Upper lobe of left lung (tissue), 6 donors: ENCODE measurements around the gene ADK. TPM values are rescaled to one million over a fixed set of nuclear protein-coding genes. Genes with fewer than 3 reads are reported as not detected.

Source experiments
- ATAC-seq, 2 donors: fragments of 200-7000 bp; cut with Tn5 transposase; one replicate each; pipeline ENCODE4 v1.9.1; 2022; ENCODE audit warnings: mild to moderate bottlenecking in 2 of 2, moderate library complexity in 2 of 2; ENCODE audit not compliant: low FRiP score in 2 of 2
- DNase-seq, 2 donors: peaks; one replicate each; pipeline ENCODE4 v3.0.0-alpha.2; 2019 to 2020
- H3K27ac ChIP-seq, 4 donors: fragments of 200-600 bp; sonication (generic); one replicate each; pipeline ENCODE4 v1.5.1; 2016 to 2019
- H3K27me3 ChIP-seq, 4 donors: fragments of 200-600 bp; sonication (generic); one replicate each; pipeline ENCODE4 v1.5.1; 2017 to 2019
- H3K36me3 ChIP-seq, 4 donors: fragments of 200-600 bp; sonication (generic); one replicate each; pipeline ENCODE4 v1.5.1; 2016 to 2019
- H3K4me1 ChIP-seq, 4 donors: fragments of 200-600 bp; sonication (generic); one replicate each; pipeline ENCODE4 v1.5.1; 2018 to 2019
- H3K4me3 ChIP-seq, 4 donors: fragments of 200-600 bp; sonication (generic); one replicate each; pipeline ENCODE4 v1.5.1; 2017 to 2019; ENCODE audit warnings: mild to moderate bottlenecking in 2 of 4, moderate library complexity in 1 of 4
- H3K9me3 ChIP-seq, 4 donors: fragments of 200-600 bp; sonication (generic); one replicate each; pipeline ENCODE4 v1.5.1; 2018 to 2019
- EP300 ChIP-seq, 4 donors: sonication (generic); formaldehyde crosslinking; IDR thresholded peaks; one replicate each; pipeline ENCODE4 v1.5.1; 2017; ENCODE audit warnings: antibody characterized with exemption in 4 of 4, control low read depth in 2 of 4
- POLR2A ChIP-seq, 4 donors: fragments of 450-650 bp; IDR thresholded peaks; one replicate each; pipeline ENCODE4 v1.5.1; 2016 to 2017; ENCODE audit warnings: antibody characterized with exemption in 4 of 4, mild to moderate bottlenecking in 2 of 4
- POLR2AphosphoS5 ChIP-seq, 2 donors: sonication (generic); formaldehyde crosslinking; IDR thresholded peaks; one replicate each; pipeline ENCODE4 v1.5.1; 2017; ENCODE audit warnings: antibody characterized with exemption in 2 of 2
- WGBS, 2 donors: methylation state at CpG; one replicate each; pipeline ENCODE4 v1.1.5; 2017 to 2018; 5-methylcytosine and 5-hydroxymethylcytosine counted together
- total RNA-seq, 6 donors: library from RNA; depleted of rRNA in 4 of 6; stranded (reverse); fragments of >200 nt in 4 of 6; gene quantifications; one replicate each; pipeline versions ENCODE4 v1.1.0 to v1.2.1, GENCODE V29; 2016 to 2021
- TF ChIP-seq, protein P1 (sequence below), 6 experiments: fragments of 450-650 bp in 4 of 6; fragments of 200-600 bp in 2 of 6; sonication (generic) in 2 of 6; IDR thresholded peaks; one replicate each; pipeline ENCODE4 v1.5.1; 2016 to 2019; ENCODE audit warnings: antibody characterized with exemption in 6 of 6
- donor health status: DM: no; HTN: no; CAD: no; lungs with moderate emphysema.
- donor health status: DM: no; HTN: yes; CAD: no; lungs with severe emphysema.

ADK gene
- total RNA-seq, 6 donors from 2014 or later = 27.9 to 123 (median 48.1) TPM

DNA sequence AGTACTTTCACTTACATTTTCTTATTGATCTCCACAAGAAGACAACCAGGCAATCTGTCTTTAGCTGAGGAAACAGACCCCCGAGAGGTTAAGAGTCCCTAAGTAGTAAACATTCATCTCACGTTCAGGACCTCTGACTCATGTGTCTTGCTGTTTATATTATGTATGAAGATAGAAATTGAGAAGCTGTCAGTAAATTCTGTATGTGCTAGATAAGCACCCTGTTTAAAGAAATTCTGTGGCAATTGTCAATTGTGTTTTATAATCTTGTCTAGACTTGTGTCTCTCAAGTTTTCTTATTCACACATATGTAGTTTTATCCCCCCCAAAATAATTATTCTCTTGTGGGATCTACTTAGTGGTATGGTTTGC, 14.5 kb downstream of the ADK start:
- Histone ChIP-seq H3K9me3 (no peaks in the 10 kb centered on the region), H3K27me3 (no peaks in the 10 kb centered on the region), H3K27ac (peak overlapping the region in 2 of 4 donors; percentile 56 to 70), H3K4me1 (peaks cover 6 to 25% (median 20%) of the 10 kb centered on the region in 4 donors), H3K36me3 (no peaks in the 10 kb centered on the region), H3K4me3 (no peak overlapping the region)
- TF ChIP-seq EP300 (IDR thresholded peaks at IDR 0.05) = no peak
- TF ChIP-seq, protein P1, sequence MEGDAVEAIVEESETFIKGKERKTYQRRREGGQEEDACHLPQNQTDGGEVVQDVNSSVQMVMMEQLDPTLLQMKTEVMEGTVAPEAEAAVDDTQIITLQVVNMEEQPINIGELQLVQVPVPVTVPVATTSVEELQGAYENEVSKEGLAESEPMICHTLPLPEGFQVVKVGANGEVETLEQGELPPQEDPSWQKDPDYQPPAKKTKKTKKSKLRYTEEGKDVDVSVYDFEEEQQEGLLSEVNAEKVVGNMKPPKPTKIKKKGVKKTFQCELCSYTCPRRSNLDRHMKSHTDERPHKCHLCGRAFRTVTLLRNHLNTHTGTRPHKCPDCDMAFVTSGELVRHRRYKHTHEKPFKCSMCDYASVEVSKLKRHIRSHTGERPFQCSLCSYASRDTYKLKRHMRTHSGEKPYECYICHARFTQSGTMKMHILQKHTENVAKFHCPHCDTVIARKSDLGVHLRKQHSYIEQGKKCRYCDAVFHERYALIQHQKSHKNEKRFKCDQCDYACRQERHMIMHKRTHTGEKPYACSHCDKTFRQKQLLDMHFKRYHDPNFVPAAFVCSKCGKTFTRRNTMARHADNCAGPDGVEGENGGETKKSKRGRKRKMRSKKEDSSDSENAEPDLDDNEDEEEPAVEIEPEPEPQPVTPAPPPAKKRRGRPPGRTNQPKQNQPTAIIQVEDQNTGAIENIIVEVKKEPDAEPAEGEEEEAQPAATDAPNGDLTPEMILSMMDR (IDR thresholded peaks at IDR 0.05) = no peak
- no peak for TF ChIP-seq POLR2A (IDR thresholded peaks at IDR 0.05)
- TF ChIP-seq POLR2AphosphoS5 (IDR thresholded peaks at IDR 0.05) = no peak
- ATAC-seq = no peak
- 34 to 44% methylated on average over 2 of the region's 2 CpGs for WGBS, 2 donors
- no peak for DNase-seq

DNA sequence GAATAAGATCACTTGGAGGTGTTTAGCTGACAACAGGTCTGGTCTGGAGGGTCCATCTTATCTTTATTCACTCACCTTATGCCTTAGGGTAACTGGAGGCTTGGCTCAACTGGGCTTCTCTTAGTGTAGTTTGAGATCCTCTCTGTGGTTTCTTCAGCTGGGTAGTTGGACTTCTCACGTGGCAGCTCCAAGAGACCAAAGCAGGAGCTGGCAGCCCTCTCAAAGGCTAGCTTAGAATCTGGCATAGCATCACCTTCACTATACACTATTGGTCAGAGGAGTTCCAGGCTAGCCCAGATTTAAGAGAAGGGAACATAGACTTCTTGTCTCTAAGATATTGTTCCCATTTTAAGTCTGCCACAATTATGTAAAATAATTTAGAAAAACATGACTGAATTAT, 16.4 kb downstream of the ADK start:
- no peak for ATAC-seq
- Histone ChIP-seq H3K27me3 (no peaks in the 10 kb centered on the region), H3K4me3 (no peak overlapping the region), H3K9me3 (no peaks in the 10 kb centered on the region), H3K27ac (peak overlapping the region in 2 of 4 donors; percentile 38 to 70), H3K36me3 (no peaks in the 10 kb centered on the region), H3K4me1 (peaks cover 6 to 25% (median 20%) of the 10 kb centered on the region in 4 donors)
- no peak for DNase-seq
- WGBS, 2 donors = 35 to 64% methylated on average over 1 of the region's 1 CpG
- no peak for TF ChIP-seq POLR2AphosphoS5 (IDR thresholded peaks at IDR 0.05)
- TF ChIP-seq, protein P1 (IDR thresholded peaks at IDR 0.05) = no peak
- no peak for TF ChIP-seq POLR2A (IDR thresholded peaks at IDR 0.05)
- no peak for TF ChIP-seq EP300 (IDR thresholded peaks at IDR 0.05)

DNA sequence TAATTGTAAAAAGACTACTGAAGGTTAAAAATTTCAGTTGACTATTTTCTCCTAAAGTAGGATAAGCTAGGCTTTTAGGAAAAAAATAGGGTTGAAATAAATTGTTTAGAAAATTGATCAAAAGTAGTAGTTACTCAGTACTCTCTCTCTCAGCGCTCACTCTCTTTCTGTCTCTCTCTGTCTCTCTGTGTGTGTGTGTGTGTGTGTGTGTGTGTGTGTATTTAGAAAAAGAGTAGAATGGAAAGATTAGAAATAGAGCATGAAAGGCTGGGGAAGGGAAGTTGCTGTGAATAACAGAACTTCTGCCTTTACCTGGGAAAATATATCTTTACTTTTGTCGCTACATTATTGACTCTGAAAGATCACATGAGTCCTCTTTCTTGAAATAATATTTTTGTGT, 20.6 kb downstream of the ADK start:
- Histone ChIP-seq H3K27ac (no peak overlapping the region), H3K4me1 (peaks cover 4 to 15% (median 8%) of the 10 kb centered on the region in 4 donors)

DNA sequence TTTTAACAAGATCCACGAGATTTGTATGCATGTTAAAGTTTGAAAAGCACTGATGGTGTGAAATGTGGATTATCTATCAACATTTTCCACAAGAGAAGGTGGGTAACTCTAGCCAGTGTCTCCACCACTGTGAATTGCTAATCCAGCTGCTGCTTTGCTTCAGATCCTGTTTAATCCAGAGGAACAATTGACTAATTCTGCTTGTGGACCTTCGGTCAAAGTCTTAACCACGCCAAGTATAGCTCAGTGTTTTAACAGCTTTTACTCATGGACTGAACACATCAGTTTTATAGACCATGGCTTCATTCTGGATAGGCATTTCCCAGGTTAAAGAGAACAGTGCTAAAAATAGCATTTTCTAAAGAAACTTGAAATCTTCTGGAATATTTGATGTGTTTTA, 23.5 kb downstream of the ADK start:
- Histone ChIP-seq H3K9me3 (no peaks in the 10 kb centered on the region), H3K4me1 (peaks cover 9 to 25% (median 12%) of the 10 kb centered on the region in 4 donors), H3K36me3 (no peaks in the 10 kb centered on the region), H3K4me3 (no peak overlapping the region), H3K27me3 (no peaks in the 10 kb centered on the region), H3K27ac (no peak overlapping the region)
- 80 to 85% methylated on average over 3 of the region's 3 CpGs for WGBS, 2 donors
- TF ChIP-seq POLR2AphosphoS5 (IDR thresholded peaks at IDR 0.05) (no peak), EP300 (IDR thresholded peaks at IDR 0.05) (no peak), POLR2A (IDR thresholded peaks at IDR 0.05) (no peak)
- TF ChIP-seq, protein P1 (IDR thresholded peaks at IDR 0.05) = no peak
- ATAC-seq (no peak), DNase-seq (no peak)

More for the DNA sequence above, 20.6 kb downstream of the ADK start:
- TF ChIP-seq, protein P1 (IDR thresholded peaks at IDR 0.05) = no peak
- TF ChIP-seq EP300 (IDR thresholded peaks at IDR 0.05) (no peak), POLR2AphosphoS5 (IDR thresholded peaks at IDR 0.05) (no peak)
- DNase-seq (no peak), ATAC-seq (no peak)
- no peaks in the 10 kb centered on the region for H3K9me3 ChIP-seq
- WGBS, 2 donors = 84 to 90% methylated on average over 2 of the region's 2 CpGs
- H3K4me3 ChIP-seq = no peak overlapping the region
- H3K27me3 ChIP-seq = no peaks in the 10 kb centered on the region
- H3K36me3 ChIP-seq = no peaks in the 10 kb centered on the region
